ENCODE measurements around the gene CPVL.

Gene CPVL

DNA sequence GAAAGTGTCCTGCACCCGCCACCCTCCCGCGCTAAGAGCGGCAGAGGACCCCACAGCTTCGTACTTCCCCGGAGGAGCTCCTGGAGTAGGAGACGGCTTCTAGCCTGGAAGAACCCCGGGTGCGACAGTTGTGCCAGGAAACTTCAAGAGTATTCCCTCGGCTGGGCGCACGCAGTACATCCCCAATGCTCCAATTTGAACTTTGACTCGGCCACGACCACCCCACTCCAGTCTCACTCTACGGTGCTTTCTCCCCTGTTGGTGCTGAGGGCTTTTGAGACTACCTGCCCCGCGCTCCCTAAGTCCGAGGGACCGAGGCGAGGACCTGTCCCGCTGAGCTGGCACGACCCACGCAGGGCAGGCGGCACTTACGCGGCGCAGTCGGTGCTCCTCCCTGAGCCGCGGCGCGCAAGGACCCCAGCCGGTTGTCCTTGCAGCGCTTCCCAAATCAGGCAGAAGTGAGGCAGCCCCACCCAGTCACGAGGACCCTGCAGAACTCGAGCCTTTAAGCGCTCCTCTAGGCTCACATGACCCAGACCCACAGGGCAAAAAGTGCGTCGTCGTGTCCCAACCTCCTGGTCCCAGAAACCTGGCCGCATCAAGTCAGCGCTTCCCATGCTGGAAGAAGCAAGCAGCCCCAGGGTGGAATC, at the start of gene CPVL:
CPVL (minus strand) TSS at position 481 of the 650 bp plus-strand sequence. CDS start 25,476 bp downstream, outside the sequence.
- no peak for FAIRE-seq

DNA sequence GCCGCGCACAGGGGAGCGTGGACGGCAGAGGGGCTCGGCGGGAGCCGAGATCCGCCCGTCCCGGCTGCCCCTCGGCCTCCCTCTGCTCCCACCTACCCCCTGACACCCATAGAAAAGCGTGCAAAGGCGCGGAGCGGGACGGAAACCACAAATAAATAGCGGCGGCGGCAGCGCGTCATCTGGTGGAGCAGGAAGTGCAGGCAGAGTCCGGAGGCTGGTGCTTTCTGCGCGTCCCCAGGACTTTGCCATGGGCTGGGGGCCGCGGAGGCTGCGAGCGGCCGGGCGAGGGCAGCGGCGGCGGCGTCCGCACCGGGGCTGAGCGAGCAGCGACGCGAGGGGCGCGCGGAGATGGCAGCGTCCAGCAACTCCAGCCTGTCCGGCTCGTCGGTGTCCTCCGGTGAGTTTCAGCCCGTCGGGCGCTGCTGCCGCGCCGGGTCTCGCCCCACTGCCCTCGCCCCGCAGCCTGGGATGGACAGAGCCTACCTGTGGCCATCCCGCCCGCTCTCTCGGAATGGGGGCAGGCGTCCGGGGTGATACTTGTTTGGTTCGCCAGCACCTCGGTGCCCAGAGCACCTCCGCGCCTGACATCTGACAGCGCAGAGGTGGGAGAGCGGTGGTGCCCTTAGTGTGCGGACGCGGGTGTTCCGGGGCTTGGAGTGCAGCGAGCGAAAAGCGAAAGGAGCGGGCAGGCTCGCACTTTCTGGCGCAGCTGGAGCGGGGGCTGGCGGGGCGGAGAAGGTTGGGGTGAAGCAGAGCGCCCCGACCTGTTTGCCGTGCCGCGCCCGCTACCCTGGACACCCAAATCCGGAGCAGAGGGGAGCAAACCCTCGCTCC, 48.5 kb upstream of the CPVL start, which contains the start of gene CHN2:
CHN2 (plus strand) TSS at position 182 of the 834 bp plus-strand sequence.
- FAIRE-seq, result no peak

GRCh38 chr7:29194206-29194593, 47.9 kb upstream of the CPVL start:
- no peak for FAIRE-seq

DNA sequence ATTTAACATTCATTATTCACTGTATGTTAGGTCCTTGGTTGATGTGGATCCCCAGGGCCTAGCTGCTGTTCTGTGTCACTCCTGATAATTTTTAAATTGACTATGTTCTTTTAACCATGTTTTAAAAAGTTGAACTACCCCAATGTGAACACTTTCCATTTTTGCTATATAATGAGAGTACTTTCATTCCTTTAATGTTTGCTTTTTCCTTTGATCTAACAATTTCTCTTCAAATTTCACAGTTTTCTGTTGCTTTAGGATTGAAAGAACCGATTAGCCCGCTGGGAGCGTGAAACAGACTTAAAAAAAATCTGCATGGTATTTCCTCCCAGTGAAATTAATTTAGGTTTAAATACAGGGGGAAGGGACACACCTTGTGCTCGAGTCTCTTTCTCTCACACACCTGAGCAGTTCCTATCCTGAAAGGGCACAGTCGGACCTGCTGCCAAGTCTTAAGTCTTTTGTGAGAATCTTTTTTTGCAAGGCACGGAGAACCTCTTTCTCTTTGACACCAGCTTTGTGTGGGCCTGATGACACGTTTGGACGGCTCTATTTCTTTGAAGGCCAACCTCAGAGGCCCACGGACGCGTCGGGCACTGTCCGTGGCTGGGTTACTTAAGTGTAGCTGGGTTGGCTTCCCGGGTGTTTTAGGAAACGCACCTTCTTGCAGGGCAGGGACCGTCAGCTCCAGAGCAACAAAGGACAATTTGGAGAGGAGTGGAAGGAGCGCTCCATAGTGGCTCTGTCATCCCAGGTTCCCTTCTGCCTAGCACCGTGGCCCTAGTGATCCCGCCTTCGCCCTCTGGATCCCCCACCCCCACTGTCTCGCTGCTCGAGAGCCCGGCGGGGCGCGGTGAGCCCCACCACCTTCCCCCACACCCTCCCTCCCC, 47.2 kb upstream of the CPVL start:
- FAIRE-seq, result no peak

DNA sequence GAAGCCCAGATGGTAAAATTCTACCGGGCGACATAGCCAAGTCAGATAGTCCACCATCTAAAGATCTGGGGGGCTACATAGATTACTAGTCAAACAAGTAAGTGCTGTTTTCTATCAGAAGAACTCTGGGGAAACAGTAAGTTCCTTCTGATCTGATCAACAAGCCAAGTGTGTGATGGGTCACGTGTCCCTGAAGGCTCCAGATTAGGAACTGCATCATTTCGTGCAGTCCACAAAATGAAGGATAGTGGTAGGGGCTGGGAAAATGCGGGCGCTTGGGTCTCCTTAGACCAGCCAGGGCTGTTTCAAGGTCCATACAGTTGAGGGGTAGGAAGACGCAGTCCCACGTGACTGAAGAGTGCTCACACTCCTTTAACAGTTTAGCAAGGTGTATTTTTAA, 46.5 kb upstream of the CPVL start:
- FAIRE-seq, result no peak

DNA sequence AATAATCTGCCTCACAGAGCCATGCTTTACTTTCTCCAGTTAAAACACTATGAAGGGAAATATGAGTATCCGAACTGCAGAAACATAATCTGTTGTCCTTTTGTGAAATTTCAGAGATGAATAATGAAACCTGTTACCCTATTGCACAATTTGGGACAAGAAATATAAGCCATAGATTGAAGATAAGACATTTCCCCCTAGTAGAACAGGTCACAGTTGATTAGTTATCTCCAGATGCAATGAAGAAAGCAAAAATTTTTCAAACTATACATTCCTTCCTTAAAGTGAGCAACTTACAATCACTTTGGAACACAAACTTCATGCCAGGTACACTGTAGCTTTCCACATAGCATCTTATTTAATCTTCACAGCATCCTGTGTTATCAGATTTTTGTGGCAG, 46.0 kb upstream of the CPVL start:
- no peak for FAIRE-seq

DNA sequence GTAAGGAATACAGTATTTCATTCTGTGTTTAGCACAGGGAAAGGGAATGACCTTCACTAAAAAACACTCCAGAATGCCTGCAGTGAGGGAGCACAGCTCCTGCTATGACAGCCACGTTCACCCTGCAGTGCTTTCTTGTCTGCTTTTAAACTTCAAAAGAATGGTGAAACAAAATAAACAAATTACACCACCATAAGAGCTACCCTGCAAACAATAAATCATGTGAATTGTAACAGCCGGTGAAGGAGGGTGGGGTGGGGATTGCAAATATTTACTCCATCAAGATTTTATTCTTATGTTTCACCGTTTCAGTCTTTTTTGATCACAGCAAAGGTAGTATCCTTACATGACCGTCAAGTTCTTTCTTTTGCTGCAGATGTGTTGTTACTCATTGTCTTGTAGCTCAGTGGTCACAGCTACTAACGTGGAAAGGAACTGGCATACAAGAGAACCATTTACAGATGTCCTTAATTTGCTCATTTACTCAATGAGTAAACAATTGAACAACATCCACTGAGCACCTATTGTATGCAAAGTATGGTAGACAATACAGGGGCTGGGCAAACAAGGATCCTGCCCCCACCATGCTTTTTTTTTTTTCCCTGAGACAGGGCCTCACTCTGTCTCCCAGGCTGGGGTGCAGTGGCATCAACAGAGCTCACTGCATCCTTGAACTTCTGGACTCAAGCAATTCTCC, 44.2 kb upstream of the CPVL start:
- no peak for FAIRE-seq

- FAIRE-seq, result no peak
Observed at GRCh38 chr7:29189743-29190201, 43.4 kb upstream of the CPVL start.

DNA sequence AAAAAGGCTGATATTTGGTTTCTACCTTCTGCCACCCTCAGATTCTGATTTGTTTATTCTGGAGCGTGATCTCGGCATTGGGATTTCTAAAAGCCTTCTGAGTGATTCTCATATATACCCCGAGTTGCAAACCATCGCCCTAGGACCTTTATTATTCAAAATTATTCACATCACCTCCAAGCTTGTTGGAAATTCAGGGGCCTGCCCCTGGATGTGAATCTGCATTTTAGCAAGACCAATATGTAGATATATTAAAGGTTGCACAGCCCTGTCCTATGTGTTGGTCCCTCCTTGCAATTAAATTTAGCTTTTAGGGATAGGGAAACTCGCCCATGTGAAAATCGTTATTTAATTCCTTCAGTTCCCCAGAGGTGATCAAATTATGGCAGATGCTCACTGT, 39.3 kb upstream of the CPVL start:
- no peak for FAIRE-seq

- FAIRE-seq, result no peak
Observed at GRCh38 chr7:29184599-29184998, 38.3 kb upstream of the CPVL start.

DNA sequence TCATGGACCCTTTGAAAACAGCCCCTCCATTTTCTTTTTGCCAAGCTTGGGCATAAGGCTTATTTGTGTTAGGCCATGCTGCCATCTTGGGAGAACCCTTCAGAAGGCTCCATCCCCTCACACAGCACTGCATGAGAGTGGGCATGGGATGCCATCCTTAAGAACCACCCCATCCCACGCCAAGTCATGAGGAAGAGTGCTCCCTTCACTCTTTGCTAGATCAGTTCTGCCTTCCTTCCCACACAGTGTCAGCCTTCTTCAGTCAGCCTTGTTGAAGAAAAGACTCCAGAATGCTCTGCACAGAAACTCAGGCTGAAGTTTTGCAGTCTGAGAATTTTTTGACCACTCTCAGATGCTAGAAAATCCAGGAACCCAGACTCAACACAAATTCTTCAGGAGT, 32.8 kb upstream of the CPVL start:
- FAIRE-seq, result no peak

- no peak for FAIRE-seq
Observed at GRCh38 chr7:29177963-29178600, 31.7 kb upstream of the CPVL start.

GRCh38 chr7:29173458-29173857, 27.1 kb upstream of the CPVL start:
- no peak for FAIRE-seq

- FAIRE-seq, result no peak
Observed at GRCh38 chr7:29170781-29171180, 24.4 kb upstream of the CPVL start.

DNA sequence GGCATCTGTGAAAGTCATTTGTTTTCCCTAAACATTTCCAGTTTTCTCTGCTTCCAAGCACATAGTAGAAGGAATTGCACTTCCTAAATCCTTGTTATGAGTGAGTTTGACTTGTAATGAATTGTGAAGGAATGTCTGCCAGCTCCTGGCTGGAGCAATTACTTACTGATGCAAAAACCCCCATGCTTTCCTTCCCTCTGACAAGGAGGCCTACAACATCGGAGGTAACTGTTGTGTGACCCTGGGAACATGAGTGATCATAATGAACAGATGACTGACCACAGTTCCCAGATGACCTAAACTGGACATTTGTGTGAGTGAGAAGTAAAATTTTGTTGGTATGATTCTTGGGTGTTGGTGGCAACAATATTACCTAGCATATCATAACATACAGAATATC, 21.4 kb upstream of the CPVL start:
- no peak for FAIRE-seq

DNA sequence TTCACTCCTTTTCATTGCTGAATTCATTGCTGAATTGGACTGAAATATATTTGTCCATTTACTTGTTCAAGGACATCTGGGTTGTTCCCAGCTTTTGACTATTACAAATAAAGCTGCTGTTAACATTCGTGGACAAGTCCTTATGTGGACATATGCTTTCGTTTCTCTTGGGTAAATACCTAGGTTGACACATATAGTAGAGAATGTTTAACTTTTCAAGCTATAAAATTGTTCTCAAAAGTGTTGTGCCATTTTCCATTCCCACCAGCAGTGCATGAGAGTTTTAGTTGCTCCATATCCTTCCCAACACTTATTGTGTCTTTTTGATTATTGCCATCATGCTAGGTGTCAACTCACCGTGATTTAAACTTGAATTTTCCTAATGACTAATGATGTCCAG, 17.5 kb upstream of the CPVL start:
- FAIRE-seq, result no peak

- no peak for FAIRE-seq
Observed at GRCh38 chr7:29162577-29162976, 16.2 kb upstream of the CPVL start.

DNA sequence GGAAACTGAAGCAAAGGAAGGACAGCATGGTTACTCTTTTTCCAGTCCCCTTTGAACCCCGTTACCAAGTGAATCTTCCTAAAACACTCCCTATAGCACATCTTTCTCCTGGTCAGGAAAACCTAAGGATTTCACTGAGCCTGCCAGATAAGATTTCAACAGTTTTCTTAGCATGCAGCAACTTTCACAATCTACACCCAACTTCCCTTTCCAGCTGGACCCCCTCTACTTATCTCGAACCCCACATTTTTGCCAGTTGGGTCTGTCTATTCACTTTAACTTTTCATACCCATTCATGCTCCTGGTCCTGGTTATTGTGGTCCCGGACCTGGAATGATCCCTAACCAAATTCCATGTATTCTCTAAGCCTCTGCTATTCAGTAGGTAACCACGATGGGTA, 14.9 kb upstream of the CPVL start:
- FAIRE-seq, result no peak

DNA sequence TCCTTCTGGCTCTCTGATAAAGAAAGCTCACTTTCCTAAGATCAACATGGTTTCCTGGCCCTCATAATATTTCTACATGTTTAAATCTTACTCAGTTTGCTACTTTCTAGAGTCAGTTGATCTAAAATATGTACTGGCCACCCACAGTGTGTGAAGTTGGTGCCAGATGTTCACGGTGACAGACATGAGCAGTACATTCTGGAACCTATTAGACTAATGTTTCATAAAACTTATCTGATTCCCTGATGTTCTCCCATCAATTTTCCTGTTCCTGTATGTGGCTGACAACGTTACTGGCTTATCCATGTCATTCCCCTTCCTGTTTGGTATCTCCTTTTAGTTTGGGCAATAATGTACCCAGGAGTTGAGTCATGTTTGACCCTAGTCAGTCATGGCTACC, 13.7 kb upstream of the CPVL start:
- FAIRE-seq, result no peak

DNA sequence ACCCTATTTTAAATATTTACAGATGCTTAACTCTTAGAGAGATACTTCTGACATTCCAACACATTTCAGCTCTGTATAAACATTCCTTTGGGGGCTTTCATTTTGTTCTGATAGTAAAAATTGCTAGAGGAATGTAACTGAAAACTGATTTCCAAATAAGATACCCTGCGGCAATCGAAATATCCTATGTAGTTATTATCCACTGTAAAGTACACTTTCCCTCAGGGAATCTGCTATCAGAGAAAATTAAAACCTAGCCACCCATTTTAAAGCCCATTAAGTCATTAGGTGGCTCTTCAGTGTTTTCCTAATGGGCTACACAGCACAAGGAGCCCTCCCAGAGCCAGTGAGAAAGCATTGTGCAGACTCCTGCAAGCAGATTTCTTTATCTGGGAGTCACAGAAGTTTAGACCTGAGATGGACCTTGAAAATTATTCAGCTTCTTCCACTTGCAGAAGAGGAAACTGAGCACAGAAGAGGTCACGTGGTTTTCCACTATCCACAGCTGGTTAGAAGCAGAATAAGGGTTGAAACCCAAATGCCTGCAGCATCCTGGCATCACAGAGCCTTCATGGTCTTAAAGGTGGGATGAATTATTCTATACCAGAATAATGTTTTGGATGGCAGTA, 12.6 kb upstream of the CPVL start:
- FAIRE-seq, result no peak

DNA sequence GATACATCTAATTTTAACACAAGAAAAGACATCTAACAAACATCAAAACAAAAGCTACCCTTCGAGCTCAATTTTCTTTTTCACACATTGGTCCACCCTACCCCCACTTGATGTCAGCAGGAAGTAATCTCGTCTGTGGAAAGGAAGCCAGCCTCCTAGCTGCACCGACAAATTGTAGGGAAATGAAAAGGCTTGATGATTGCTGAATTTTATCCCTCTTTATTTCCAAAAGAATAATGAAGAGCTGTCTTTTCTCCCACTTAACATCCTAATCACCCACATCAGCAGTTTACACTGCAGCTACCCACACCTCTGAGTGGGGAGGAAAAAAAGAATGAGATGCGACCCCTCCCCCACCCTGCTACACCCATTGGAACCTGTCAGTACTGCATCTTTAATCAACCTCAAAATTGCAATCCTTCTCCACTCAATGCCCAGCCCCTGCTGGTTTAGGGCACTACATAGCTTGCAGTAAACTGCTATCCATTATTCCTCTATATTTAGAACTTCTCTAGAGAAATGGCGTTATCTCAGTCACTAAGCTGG, 10.6 kb upstream of the CPVL start:
- no peak for FAIRE-seq

Data from endometrium (tissue), 2 donors.